ENCODE measurements around the gene NUP93.

The NUP93 gene

GRCh38 chr16:56775162-56775561 is 45.2 kb downstream of the NUP93 start:
- no peaks in the 10 kb centered on the region for H3K9me3 Mint-ChIP-seq
- H3K27me3 Mint-ChIP-seq (ENCODE audit: low read depth) = peaks cover 3% of the 10 kb centered on the region
- H3K36me3 Mint-ChIP-seq (ENCODE audit: low read depth) = no peaks in the 10 kb centered on the region
- no peak overlapping the region for H3K4me3 Mint-ChIP-seq
- peaks cover 34% of the 10 kb centered on the region for H3K4me1 Mint-ChIP-seq
- H3K27ac Mint-ChIP-seq = no peak overlapping the region
- no peak for TF ChIP-seq CTCF (IDR thresholded peaks at IDR 0.05; ENCODE audit: unreplicated experiment in 3 of 3)

- no peak overlapping the region for H3K4me3 Mint-ChIP-seq
- H3K4me1 Mint-ChIP-seq = peaks cover 37% of the 10 kb centered on the region
- peaks cover 3% of the 10 kb centered on the region for H3K27me3 Mint-ChIP-seq (ENCODE audit: low read depth)
- H3K27ac Mint-ChIP-seq = peak overlapping the region in 2 of 3 experiments; percentile 45 to 59
- no peaks in the 10 kb centered on the region for H3K9me3 Mint-ChIP-seq
- H3K36me3 Mint-ChIP-seq (ENCODE audit: low read depth) = no peaks in the 10 kb centered on the region
- TF ChIP-seq CTCF (IDR thresholded peaks at IDR 0.05; ENCODE audit: unreplicated experiment in 3 of 3) = no peak
Observed at GRCh38 chr16:56776562-56776961, 46.6 kb downstream of the NUP93 start.

- peaks cover 37% of the 10 kb centered on the region for H3K4me1 Mint-ChIP-seq
- H3K9me3 Mint-ChIP-seq = no peaks in the 10 kb centered on the region
- H3K4me3 Mint-ChIP-seq = no peak overlapping the region
- H3K27ac Mint-ChIP-seq = peak overlapping the region in 2 of 3 experiments; percentile 45 to 59
- TF ChIP-seq CTCF (IDR thresholded peaks at IDR 0.05; ENCODE audit: unreplicated experiment in 3 of 3) = no peak
- peaks cover 3% of the 10 kb centered on the region for H3K27me3 Mint-ChIP-seq (ENCODE audit: low read depth)
- no peaks in the 10 kb centered on the region for H3K36me3 Mint-ChIP-seq (ENCODE audit: low read depth)
Observed at GRCh38 chr16:56777001-56777400, 47.1 kb downstream of the NUP93 start.

- no peak for TF ChIP-seq CTCF (IDR thresholded peaks at IDR 0.05; ENCODE audit: unreplicated experiment in 3 of 3)
- Mint-ChIP-seq H3K4me3 (no peak overlapping the region), H3K36me3 (ENCODE audit: low read depth) (no peaks in the 10 kb centered on the region), H3K27ac (peak overlapping the region in 1 of 3 experiments; percentile 45), H3K4me1 (peaks cover 33% of the 10 kb centered on the region), H3K27me3 (ENCODE audit: low read depth) (peaks cover 3% of the 10 kb centered on the region), H3K9me3 (no peaks in the 10 kb centered on the region)
Observed at GRCh38 chr16:56777482-56777881, 47.6 kb downstream of the NUP93 start.

GRCh38 chr16:56779906-56780305 is 50.0 kb downstream of the NUP93 start:
- H3K4me3 Mint-ChIP-seq = no peak overlapping the region

More at GRCh38 chr16:56779906-56780305, 50.0 kb downstream of the NUP93 start:
- H3K27me3 Mint-ChIP-seq (ENCODE audit: low read depth) = peaks cover 3% of the 10 kb centered on the region
- peaks cover 39% of the 10 kb centered on the region for H3K4me1 Mint-ChIP-seq
- TF ChIP-seq CTCF (IDR thresholded peaks at IDR 0.05; ENCODE audit: unreplicated experiment in 3 of 3) = no peak
- H3K9me3 Mint-ChIP-seq = no peaks in the 10 kb centered on the region
- H3K36me3 Mint-ChIP-seq (ENCODE audit: low read depth) = no peaks in the 10 kb centered on the region
- H3K27ac Mint-ChIP-seq = no peak overlapping the region

Data from nephron (organoid).